Activated CD8-positive, alpha-beta T cell treated with anti-CD3 and anti-CD28 coated beads for 36 hours (primary cell): ENCODE results near the gene CBR3. TPM values are rescaled to one million over a fixed set of nuclear protein-coding genes. Genes with fewer than 3 reads are reported as not detected.
"Not testable (repeated sequence)": the region's sequence is repeated elsewhere in the genome, so short reads cannot be mapped to it uniquely, and the experiment has no call there.

Source experiments
- ATAC-seq: fragments of 200-7000 bp; cut with Tn5 transposase; one replicate; pipeline ENCODE4 v1.10.0; 2021; ENCODE audit warnings: mild to moderate bottlenecking, moderate library complexity
- CTCF ChIA-PET: fragments of 350-600 bp; sonication (Branson Sonifier 250); formaldehyde crosslinking; loops from one replicate; lab custom pipeline; 2021; ENCODE audit warnings: antibody characterized with exemption; lab: Charles Lee
- POLR2A ChIA-PET: fragments of 350-600 bp; sonication (Branson Sonifier 250); formaldehyde crosslinking; loops from one replicate; lab custom pipeline; 2021; ENCODE audit warnings: antibody characterized with exemption; lab: Charles Lee
- DNase-seq: peaks from one replicate; pipeline ENCODE4 v3.0.0-alpha.2; 2020
- H3K27ac Mint-ChIP-seq: one replicate; pipeline ENCODE4 v1.8.0; 2021; ENCODE audit warnings: mild to moderate bottlenecking, mixed read lengths
- H3K27me3 Mint-ChIP-seq: one replicate; pipeline ENCODE4 v1.8.0; 2021; ENCODE audit warnings: mixed read lengths
- H3K36me3 Mint-ChIP-seq: one replicate; pipeline ENCODE4 v1.8.0; 2021; ENCODE audit warnings: low read depth, mixed read lengths
- H3K4me1 Mint-ChIP-seq: one replicate; pipeline ENCODE4 v1.8.0; 2021; ENCODE audit warnings: low read depth, mixed read lengths
- H3K4me3 Mint-ChIP-seq: one replicate; pipeline ENCODE4 v1.8.0; 2021; ENCODE audit warnings: mild to moderate bottlenecking, moderate library complexity, mixed read lengths
- H3K9me3 Mint-ChIP-seq: one replicate; pipeline ENCODE4 v1.8.0; 2021; ENCODE audit warnings: mixed read lengths
- intact Hi-C: fragments of 100-400 bp; cut with micrococcal nuclease; formaldehyde crosslinking; loops from one replicate; pipeline ENCODE4 v1.10.0; 2022
- total RNA-seq, 2 experiments: library from RNA; stranded (reverse); gene quantifications; one replicate each; pipeline ENCODE4 v1.2.3, GENCODE V29; 2021
- TF ChIP-seq, protein P1 (sequence below): fragments of 200-600 bp; IDR thresholded peaks from one replicate; pipeline ENCODE4 v1.8.0; 2022; ENCODE audit warnings: antibody characterized with exemption, mild to moderate bottlenecking

The CBR3 gene
- total RNA-seq, 2 experiments from 2014 or later, result 13.5 to 14.8 TPM

DNA sequence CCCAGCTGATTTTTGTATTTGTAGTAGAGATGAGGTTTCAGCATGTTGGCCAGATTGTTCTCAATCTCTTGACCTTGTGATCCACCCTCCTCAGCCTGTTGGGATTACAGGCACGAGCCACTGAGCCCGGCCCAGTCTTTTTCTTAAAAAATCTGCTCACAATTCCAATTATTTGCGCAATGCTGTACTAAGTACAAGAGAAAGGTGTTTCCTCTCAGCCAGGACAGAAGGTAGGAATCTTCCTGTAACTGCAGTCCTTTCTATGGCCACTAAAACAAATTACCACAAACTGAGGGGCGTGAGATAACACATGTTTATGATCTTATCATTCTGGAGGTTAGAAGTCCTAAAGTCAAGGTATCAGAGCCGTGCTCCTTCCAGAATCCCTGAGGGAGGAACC is 6.9 kb upstream of the CBR3 start:
- POLR2A ChIA-PET, result no interaction called here
- no peak overlapping the region for H3K4me3 Mint-ChIP-seq

DNA sequence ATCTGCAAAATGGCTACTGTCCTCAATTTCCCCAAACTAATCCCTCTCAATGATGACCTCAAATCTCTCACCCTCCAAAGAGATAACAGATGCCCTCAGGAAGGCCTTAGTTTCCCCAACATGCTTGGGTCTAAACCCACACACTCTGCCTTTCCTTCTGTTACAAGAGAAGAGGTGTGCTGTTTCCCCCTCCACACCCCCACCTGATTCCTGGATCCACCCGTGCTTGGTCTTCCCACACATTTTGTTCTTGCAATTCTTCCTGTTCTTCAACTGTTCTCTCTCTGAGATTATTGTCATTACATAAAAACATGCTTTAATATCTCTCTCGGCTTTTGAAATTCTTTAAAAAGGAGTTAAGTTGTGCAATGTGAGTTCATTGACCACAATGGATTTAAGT is 5.7 kb upstream of the CBR3 start:
- DNase-seq (no peak), ATAC-seq (no peak)
- Mint-ChIP-seq H3K4me3 (peak overlapping the region; percentile 26), H3K27me3 (no peaks in the 10 kb centered on the region), H3K27ac (no peak overlapping the region), H3K4me1 (peaks cover 28% of the 10 kb centered on the region), H3K36me3 (no peaks in the 10 kb centered on the region), H3K9me3 (no peaks in the 10 kb centered on the region)
- intact Hi-C loops, result no loop called here
- POLR2A ChIA-PET, result no interaction called here
- TF ChIP-seq, protein P1, sequence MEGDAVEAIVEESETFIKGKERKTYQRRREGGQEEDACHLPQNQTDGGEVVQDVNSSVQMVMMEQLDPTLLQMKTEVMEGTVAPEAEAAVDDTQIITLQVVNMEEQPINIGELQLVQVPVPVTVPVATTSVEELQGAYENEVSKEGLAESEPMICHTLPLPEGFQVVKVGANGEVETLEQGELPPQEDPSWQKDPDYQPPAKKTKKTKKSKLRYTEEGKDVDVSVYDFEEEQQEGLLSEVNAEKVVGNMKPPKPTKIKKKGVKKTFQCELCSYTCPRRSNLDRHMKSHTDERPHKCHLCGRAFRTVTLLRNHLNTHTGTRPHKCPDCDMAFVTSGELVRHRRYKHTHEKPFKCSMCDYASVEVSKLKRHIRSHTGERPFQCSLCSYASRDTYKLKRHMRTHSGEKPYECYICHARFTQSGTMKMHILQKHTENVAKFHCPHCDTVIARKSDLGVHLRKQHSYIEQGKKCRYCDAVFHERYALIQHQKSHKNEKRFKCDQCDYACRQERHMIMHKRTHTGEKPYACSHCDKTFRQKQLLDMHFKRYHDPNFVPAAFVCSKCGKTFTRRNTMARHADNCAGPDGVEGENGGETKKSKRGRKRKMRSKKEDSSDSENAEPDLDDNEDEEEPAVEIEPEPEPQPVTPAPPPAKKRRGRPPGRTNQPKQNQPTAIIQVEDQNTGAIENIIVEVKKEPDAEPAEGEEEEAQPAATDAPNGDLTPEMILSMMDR, result no peak
- CTCF ChIA-PET, result no interaction called here

More for the DNA sequence above, 6.9 kb upstream of the CBR3 start:
- intact Hi-C loops, result no loop called here
- Mint-ChIP-seq H3K27me3 (no peaks in the 10 kb centered on the region), H3K4me1 (peaks cover 24% of the 10 kb centered on the region), H3K9me3 (no peaks in the 10 kb centered on the region), H3K27ac (no peak overlapping the region), H3K36me3 (no peaks in the 10 kb centered on the region)
- DNase-seq (no peak), ATAC-seq (no peak)
- TF ChIP-seq, protein P1, result no peak
- CTCF ChIA-PET, result interaction anchor here (1.0 to 3.6 kb wide), 3 partner anchors 8 to 14 kb away, joined by 3 to 39 read pairs (median 24); partner anchors contain the start of gene CBR3

DNA sequence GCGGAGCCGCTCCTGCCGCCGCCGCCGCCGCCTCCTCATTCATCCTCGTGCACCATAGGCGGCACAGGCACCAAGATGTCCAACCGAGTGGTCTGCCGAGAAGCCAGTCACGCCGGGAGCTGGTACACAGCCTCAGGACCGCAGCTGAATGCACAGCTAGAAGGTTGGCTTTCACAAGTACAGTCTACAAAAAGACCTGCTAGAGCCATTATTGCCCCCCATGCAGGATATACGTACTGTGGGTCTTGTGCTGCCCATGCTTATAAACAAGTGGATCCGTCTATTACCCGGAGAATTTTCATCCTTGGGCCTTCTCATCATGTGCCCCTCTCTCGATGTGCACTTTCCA is 4.5 kb upstream of the CBR3 start:
- intact Hi-C loops, DNase-seq, H3K27me3 Mint-ChIP-seq, ATAC-seq, H3K36me3 Mint-ChIP-seq, H3K9me3 Mint-ChIP-seq: not testable (repeated sequence)
- peak overlapping the region; percentile 80 for H3K27ac Mint-ChIP-seq
- CTCF ChIA-PET, result interaction anchor here (1.0 kb wide), 1 partner anchor 22 kb away, joined by 3 read pairs; no protein-coding TSS in a partner anchor
- POLR2A ChIA-PET, result interaction anchor here (1.2 kb wide), 1 partner anchor 16 kb away, joined by 3 read pairs; no protein-coding TSS in a partner anchor
- H3K4me1 Mint-ChIP-seq, result peaks cover 31% of the 10 kb centered on the region
- peak overlapping the region; percentile 79 for H3K4me3 Mint-ChIP-seq

DNA sequence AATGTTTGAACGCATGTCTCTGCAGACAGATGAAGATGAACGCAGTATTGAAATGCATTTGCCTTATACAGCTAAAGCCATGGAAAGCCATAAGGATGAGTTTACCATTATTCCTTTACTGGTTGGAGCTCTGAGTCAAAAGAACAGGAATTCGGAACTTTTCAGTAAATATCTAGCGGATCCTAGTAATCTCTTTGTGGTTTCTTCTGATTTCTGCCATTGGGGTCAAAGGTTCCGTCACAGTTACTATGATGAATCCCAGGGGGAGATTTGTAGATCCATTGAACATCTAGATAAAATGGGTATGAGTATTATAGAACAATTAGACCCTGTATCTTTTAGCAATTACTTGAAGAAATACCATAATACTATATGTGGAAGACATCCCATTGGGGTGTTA is 4.0 kb upstream of the CBR3 start:
- H3K9me3 Mint-ChIP-seq, H3K27me3 Mint-ChIP-seq, DNase-seq, ATAC-seq, intact Hi-C loops, H3K36me3 Mint-ChIP-seq: not testable (repeated sequence)
- ChIA-PET CTCF (interaction anchor here (1.0 kb wide), 1 partner anchor 22 kb away, joined by 3 read pairs; no protein-coding TSS in a partner anchor), POLR2A (interaction anchor here (1.2 kb wide), 1 partner anchor 17 kb away, joined by 3 read pairs; no protein-coding TSS in a partner anchor)
- Mint-ChIP-seq H3K4me3 (peak overlapping the region; percentile 79), H3K4me1 (peaks cover 29% of the 10 kb centered on the region), H3K27ac (peak overlapping the region; percentile 80)

DNA sequence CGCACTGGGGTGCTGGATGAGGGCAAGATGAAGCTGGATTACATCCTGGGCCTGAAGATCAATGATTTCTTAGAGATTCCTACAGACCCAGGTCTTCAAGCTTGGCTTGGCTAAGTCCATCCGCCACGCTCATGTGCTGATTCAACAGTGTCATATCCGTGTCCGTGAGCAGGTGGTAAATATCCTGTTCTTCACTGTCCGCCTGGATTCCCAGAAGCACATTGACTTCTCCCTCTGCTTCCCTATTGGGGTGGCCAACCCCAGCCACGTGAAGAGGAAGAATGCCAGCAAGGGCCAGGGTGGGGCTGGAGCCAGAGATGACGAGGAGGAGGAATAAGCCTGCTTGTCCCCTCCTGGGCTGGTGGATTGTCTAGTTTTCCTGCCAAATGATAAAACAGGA is 2.2 kb upstream of the CBR3 start:
- DNase-seq, result no peak
- POLR2A ChIA-PET, result no interaction called here

More for the DNA sequence above, 2.2 kb upstream of the CBR3 start:
- H3K4me3 Mint-ChIP-seq, result no peak overlapping the region
- TF ChIP-seq, protein P1, result no peak
- no peak for ATAC-seq
- intact Hi-C loops, result no loop called here
- H3K27ac Mint-ChIP-seq, result no peak overlapping the region
- H3K36me3 Mint-ChIP-seq, result peaks cover 3% of the 10 kb centered on the region
- no peaks in the 10 kb centered on the region for H3K9me3 Mint-ChIP-seq
- no peaks in the 10 kb centered on the region for H3K27me3 Mint-ChIP-seq
- peaks cover 32% of the 10 kb centered on the region for H3K4me1 Mint-ChIP-seq
- CTCF ChIA-PET, result interaction anchor here (0.9 to 1.7 kb wide), 4 partner anchors 8 to 18 kb away, joined by 3 to 5 read pairs (median 4); no protein-coding TSS in a partner anchor
